NCI-H1694 (cell line): ENCODE results near the gene GRM8.
"Not testable (repeated sequence)": the region's sequence is repeated elsewhere in the genome, so short reads cannot be mapped to it uniquely, and the experiment has no call there.

Experiments
- DNase-seq: peaks from one replicate; lab custom pipeline; 2025; lab: John Stamatoyannopoulos, UW

The GRM8 gene

GRCh38 chr7:127029823-127030222 is 222.9 kb downstream of the GRM8 start:
- no peak for DNase-seq

- DNase-seq, result no peak
Observed at GRCh38 chr7:127021857-127022256, 230.9 kb downstream of the GRM8 start.

- no peak for DNase-seq
Observed at GRCh38 chr7:127021019-127021738, 231.6 kb downstream of the GRM8 start.

GRCh38 chr7:127018889-127019288 is 233.9 kb downstream of the GRM8 start:
- DNase-seq, result no peak

- no peak for DNase-seq
Observed at GRCh38 chr7:127017196-127017595, 235.5 kb downstream of the GRM8 start.

GRCh38 chr7:127000725-127001124 is 252.0 kb downstream of the GRM8 start:
- DNase-seq, result no peak

GRCh38 chr7:126996659-126997058 is 256.1 kb downstream of the GRM8 start:
- DNase-seq, result no peak

GRCh38 chr7:126993626-126994213 is 259.0 kb downstream of the GRM8 start:
- no peak for DNase-seq

- no peak for DNase-seq
Observed at GRCh38 chr7:126988022-126988421, 264.7 kb downstream of the GRM8 start.

- DNase-seq, result no peak
Observed at GRCh38 chr7:126979722-126980121, 273.0 kb downstream of the GRM8 start.

- DNase-seq, result no peak
Observed at GRCh38 chr7:126978865-126979264, 273.9 kb downstream of the GRM8 start.

- DNase-seq, result no peak
Observed at GRCh38 chr7:126973066-126973465, 279.7 kb downstream of the GRM8 start.

GRCh38 chr7:126972571-126972970 is 280.2 kb downstream of the GRM8 start:
- no peak for DNase-seq

- no peak for DNase-seq
Observed at GRCh38 chr7:126959649-126960048, 293.1 kb downstream of the GRM8 start.

GRCh38 chr7:126958367-126958766 is 294.4 kb downstream of the GRM8 start:
- no peak for DNase-seq

GRCh38 chr7:126957443-126957842 is 295.3 kb downstream of the GRM8 start:
- DNase-seq, result no peak

GRCh38 chr7:126953461-126953860 is 299.3 kb downstream of the GRM8 start:
- no peak for DNase-seq

GRCh38 chr7:126948664-126949063 is 304.1 kb downstream of the GRM8 start:
- DNase-seq, result no peak

GRCh38 chr7:126940723-126941307 is 311.9 kb downstream of the GRM8 start:
- no peak for DNase-seq

- no peak for DNase-seq
Observed at GRCh38 chr7:126937171-126937570, 315.6 kb downstream of the GRM8 start.

- no peak for DNase-seq
Observed at GRCh38 chr7:126931581-126931980, 321.2 kb downstream of the GRM8 start.

GRCh38 chr7:126930166-126930565 is 322.6 kb downstream of the GRM8 start:
- DNase-seq, result no peak

- no peak for DNase-seq
Observed at GRCh38 chr7:126924477-126924876, 328.3 kb downstream of the GRM8 start.

- DNase-seq, result not testable (repeated sequence)
Observed at GRCh38 chr7:126911627-126912026, 341.1 kb downstream of the GRM8 start.
